Vagina (tissue), 2 donors: ENCODE results near the gene SMAD6. TPM values are rescaled to one million over a fixed set of nuclear protein-coding genes. Genes with fewer than 3 reads are reported as not detected.

ENCODE experiments used
- DNase-seq, 2 donors: peaks; one replicate each; pipeline ENCODE4 v3.0.0-alpha.2; 2017; ENCODE audit errors: extremely low spot score in 2 of 2
- H3K27ac ChIP-seq: fragments of 200-600 bp; sonication (generic); one replicate; pipeline ENCODE4 v1.5.1; 2019
- H3K27me3 ChIP-seq: fragments of 200-600 bp; sonication (generic); one replicate; pipeline ENCODE4 v1.5.1; 2019
- H3K36me3 ChIP-seq, 2 donors: fragments of 200-600 bp; sonication (generic); one replicate each; pipeline ENCODE4 v1.5.1; 2017 to 2019
- H3K4me1 ChIP-seq: fragments of 200-600 bp; sonication (generic); one replicate; pipeline ENCODE4 v1.5.1; 2019
- H3K4me3 ChIP-seq, 2 donors: fragments of 200-600 bp; sonication (generic); 1 replicate in 1 of 2; 2 replicates in 1 of 2; pipeline ENCODE4 v1.5.1; 2016 to 2019
- H3K9me3 ChIP-seq: fragments of 200-600 bp; sonication (generic); one replicate; pipeline ENCODE4 v1.5.1; 2019
- POLR2A ChIP-seq, 2 donors: fragments of 450-650 bp; IDR thresholded peaks; one replicate each; pipeline ENCODE4 v1.6.1; 2017; ENCODE audit warnings: antibody characterized with exemption in 2 of 2, mild to moderate bottlenecking in 2 of 2, moderate library complexity in 2 of 2
- POLR2AphosphoS5 ChIP-seq, 2 donors: sonication (generic); formaldehyde crosslinking; IDR thresholded peaks; one replicate each; pipeline ENCODE4 v1.9.0; 2017; ENCODE audit warnings: antibody characterized with exemption in 2 of 2, mild to moderate bottlenecking in 2 of 2, low read depth in 1 of 2; ENCODE audit not compliant: insufficient read depth in 1 of 2
- intact Hi-C: fragments of 100-400 bp; cut with DNase I; formaldehyde crosslinking; loops from one replicate; pipeline ENCODE4 v1.15.1; 2023
- total RNA-seq: library from RNA; depleted of rRNA; stranded (reverse); fragments of >200 nt; gene quantifications from one replicate; pipeline ENCODE4 v1.2.3, GENCODE V29; 2016
- TF ChIP-seq, protein P1 (sequence below), 3 experiments: fragments of 450-650 bp in 2 of 3; fragments of 200-600 bp in 1 of 3; sonication (generic) in 1 of 3; IDR thresholded peaks; one replicate each; pipeline ENCODE4 v1.5.1; 2017 to 2019; ENCODE audit warnings: antibody characterized with exemption in 3 of 3, mild to moderate bottlenecking in 2 of 3, moderate library complexity in 2 of 3

The SMAD6 gene
- total RNA-seq, 1 donor from 2014 or later: 28.5 TPM

- H3K4me3 ChIP-seq: peak overlapping the region; percentile 53 to 84
- peak overlapping the region; percentile 82 for H3K27ac ChIP-seq
- no peaks in the 10 kb centered on the region for H3K27me3 ChIP-seq
- no peak for DNase-seq
- intact Hi-C loops: loop anchor here (5.0 kb wide), 1 partner anchor 79 kb away; no protein-coding TSS in a partner anchor
- TF ChIP-seq POLR2AphosphoS5 (IDR thresholded peaks at IDR 0.05; ENCODE audit: insufficient read depth in 1 of 2, low read depth in 1 of 2): peak in 1 of 2 donors; percentile 18
- TF ChIP-seq, protein P1, sequence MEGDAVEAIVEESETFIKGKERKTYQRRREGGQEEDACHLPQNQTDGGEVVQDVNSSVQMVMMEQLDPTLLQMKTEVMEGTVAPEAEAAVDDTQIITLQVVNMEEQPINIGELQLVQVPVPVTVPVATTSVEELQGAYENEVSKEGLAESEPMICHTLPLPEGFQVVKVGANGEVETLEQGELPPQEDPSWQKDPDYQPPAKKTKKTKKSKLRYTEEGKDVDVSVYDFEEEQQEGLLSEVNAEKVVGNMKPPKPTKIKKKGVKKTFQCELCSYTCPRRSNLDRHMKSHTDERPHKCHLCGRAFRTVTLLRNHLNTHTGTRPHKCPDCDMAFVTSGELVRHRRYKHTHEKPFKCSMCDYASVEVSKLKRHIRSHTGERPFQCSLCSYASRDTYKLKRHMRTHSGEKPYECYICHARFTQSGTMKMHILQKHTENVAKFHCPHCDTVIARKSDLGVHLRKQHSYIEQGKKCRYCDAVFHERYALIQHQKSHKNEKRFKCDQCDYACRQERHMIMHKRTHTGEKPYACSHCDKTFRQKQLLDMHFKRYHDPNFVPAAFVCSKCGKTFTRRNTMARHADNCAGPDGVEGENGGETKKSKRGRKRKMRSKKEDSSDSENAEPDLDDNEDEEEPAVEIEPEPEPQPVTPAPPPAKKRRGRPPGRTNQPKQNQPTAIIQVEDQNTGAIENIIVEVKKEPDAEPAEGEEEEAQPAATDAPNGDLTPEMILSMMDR (IDR thresholded peaks at IDR 0.05): no peak
- H3K9me3 ChIP-seq: no peaks in the 10 kb centered on the region
- H3K4me1 ChIP-seq: peaks cover 40% of the 10 kb centered on the region
- H3K36me3 ChIP-seq: no peaks in the 10 kb centered on the region
Observed at GRCh38 chr15:66701422-66702034, 508 bp upstream of the SMAD6 start.

GRCh38 chr15:66702787-66703539, 927 bp downstream of the SMAD6 start:
- H3K4me1 ChIP-seq: peaks cover 52% of the 10 kb centered on the region
- H3K9me3 ChIP-seq: no peaks in the 10 kb centered on the region
- H3K36me3 ChIP-seq: no peaks in the 10 kb centered on the region
- H3K4me3 ChIP-seq: peak overlapping the region; percentile 53 to 84
- no peak for DNase-seq
- intact Hi-C loops: loop anchor here (5.0 kb wide), 1 partner anchor 81 kb away; no protein-coding TSS in a partner anchor
- no peaks in the 10 kb centered on the region for H3K27me3 ChIP-seq
- TF ChIP-seq POLR2A (IDR thresholded peaks at IDR 0.05): no peak
- TF ChIP-seq POLR2AphosphoS5 (IDR thresholded peaks at IDR 0.05; ENCODE audit: insufficient read depth in 1 of 2, low read depth in 1 of 2): no peak
- TF ChIP-seq, protein P1 (IDR thresholded peaks at IDR 0.05): no peak
- H3K27ac ChIP-seq: peak overlapping the region; percentile 82

DNA sequence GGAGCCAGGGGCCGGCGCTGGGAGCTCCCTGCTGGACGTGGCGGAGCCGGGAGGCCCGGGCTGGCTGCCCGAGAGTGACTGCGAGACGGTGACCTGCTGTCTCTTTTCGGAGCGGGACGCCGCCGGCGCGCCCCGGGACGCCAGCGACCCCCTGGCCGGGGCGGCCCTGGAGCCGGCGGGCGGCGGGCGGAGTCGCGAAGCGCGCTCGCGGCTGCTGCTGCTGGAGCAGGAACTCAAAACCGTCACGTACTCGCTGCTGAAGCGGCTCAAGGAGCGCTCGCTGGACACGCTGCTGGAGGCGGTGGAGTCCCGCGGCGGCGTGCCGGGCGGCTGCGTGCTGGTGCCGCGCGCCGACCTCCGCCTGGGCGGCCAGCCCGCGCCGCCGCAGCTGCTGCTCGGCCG, 1.5 kb downstream of the SMAD6 start:
- no peaks in the 10 kb centered on the region for H3K36me3 ChIP-seq
- peak overlapping the region; percentile 82 for H3K27ac ChIP-seq
- DNase-seq: no peak
- intact Hi-C loops: loop anchor here (5.0 kb wide), 1 partner anchor 81 kb away; no protein-coding TSS in a partner anchor
- H3K9me3 ChIP-seq: no peaks in the 10 kb centered on the region
- no peak for TF ChIP-seq POLR2A (IDR thresholded peaks at IDR 0.05)
- TF ChIP-seq, protein P1 (IDR thresholded peaks at IDR 0.05): no peak
- no peak for TF ChIP-seq POLR2AphosphoS5 (IDR thresholded peaks at IDR 0.05; ENCODE audit: insufficient read depth in 1 of 2, low read depth in 1 of 2)
- H3K4me3 ChIP-seq: peak overlapping the region; percentile 53 to 84
- peaks cover 50% of the 10 kb centered on the region for H3K4me1 ChIP-seq
- H3K27me3 ChIP-seq: no peaks in the 10 kb centered on the region

DNA sequence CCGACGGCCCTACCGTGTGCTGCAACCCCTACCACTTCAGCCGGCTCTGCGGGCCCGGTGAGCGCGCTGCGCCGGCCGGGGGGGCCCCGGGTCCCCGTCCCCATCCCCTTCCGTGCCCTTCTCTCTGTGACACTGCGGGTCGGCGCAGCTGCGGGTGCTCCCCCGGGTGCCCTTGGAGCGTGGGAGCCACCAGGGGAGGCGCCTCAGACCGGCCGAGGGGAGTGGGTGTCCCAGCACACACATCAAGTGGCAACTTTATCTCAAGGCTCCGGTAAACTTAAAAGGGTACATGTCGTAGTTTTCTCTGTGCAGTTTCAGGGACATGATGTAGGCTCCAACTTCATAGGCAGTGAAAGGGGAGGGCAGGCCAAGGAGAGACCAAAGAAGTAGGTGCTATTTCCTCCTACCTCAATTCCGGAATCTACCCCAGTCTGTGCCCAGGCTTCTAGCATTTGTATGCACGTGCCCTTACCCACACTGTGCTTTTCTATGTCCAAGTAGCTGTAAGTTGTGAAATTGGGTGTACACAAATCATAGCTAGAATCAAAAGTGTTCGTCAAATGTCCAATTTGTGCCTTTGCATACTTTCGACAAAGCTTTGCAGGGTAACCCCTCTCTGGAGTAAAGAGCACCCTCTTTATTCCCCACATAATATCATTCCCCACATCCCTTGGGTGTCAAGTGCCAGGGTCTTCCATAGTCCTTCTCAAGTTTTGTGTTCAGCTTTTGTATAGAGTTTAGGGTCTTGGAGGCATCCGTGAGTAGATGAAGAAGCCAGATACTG, 2.2 kb downstream of the SMAD6 start:
- H3K4me3 ChIP-seq: peak overlapping the region; percentile 53 to 84
- H3K9me3 ChIP-seq: no peaks in the 10 kb centered on the region
- no peaks in the 10 kb centered on the region for H3K36me3 ChIP-seq
- TF ChIP-seq, protein P1 (IDR thresholded peaks at IDR 0.05): no peak
- TF ChIP-seq POLR2AphosphoS5 (IDR thresholded peaks at IDR 0.05; ENCODE audit: insufficient read depth in 1 of 2, low read depth in 1 of 2): peak in 1 of 2 donors; percentile 18
- no peaks in the 10 kb centered on the region for H3K27me3 ChIP-seq
- no peak for DNase-seq
- H3K4me1 ChIP-seq: peaks cover 50% of the 10 kb centered on the region
- intact Hi-C loops: loop anchor here (2.0 to 5.0 kb wide), 2 partner anchors 82 to 147 kb away; no protein-coding TSS in a partner anchor
- peak overlapping the region; percentile 82 for H3K27ac ChIP-seq
